ENCODE measurements around the gene FSTL3. TPM values are rescaled to one million over a fixed set of nuclear protein-coding genes. Genes with fewer than 3 reads are reported as not detected.
A peak's percentile ranks its signal among the peaks of the same experiment; 100 is the strongest.
"Not testable (repeated sequence)": the region's sequence is repeated elsewhere in the genome, so short reads cannot be mapped to it uniquely, and the experiment has no call there.

The FSTL3 gene
- polyA plus RNA-seq, 4 donors, result 4.0 to 31.9 (median 17.7) TPM

DNA sequence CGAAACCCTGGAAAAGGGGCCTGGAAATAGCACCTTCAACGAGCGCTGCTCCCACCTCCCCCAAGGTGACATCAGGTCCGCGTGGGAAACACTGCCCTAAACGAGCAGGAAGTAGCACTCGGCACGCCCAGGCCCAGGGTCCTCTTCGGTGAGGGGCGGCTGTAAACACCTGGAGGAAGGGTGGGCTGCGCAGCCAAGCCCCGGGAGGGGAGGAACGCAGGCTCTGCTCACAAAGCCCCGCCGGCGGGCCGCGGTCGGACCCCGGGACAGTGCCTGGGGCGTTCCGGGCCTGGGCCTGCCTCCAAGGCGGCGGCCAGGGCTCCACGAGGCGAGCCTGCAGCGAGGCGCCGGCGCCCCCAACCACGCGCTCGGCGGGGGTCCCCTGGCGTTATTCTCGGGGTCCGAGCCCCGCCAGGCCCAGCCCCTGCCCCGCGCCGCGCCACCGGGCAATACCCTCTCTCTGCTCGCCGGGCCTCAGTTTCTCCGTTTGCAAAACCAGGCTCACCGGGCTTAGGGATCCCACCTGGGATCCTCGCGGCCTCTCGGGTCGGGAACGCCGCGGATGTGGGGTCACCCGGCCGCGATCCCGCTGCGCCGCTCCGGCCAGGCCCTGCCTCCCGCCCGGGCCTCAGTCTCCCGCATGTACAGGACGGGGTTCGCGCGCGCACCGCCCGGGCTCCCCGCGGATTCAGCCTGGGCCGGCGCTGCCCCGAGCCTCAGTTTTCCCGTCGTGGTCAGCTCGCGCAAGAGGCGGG is 13.8 kb upstream of the FSTL3 start:
- Histone ChIP-seq H3K4me3 (ENCODE audit: low read depth in 1 of 3, low read length in 3 of 3) (peak overlapping the region; percentile 64 to 100 (median 95)), H3K27ac (ENCODE audit: low read depth in 1 of 3, low read length in 2 of 3) (peak overlapping the region; percentile 91 to 97 (median 96)), H3K9me3 (ENCODE audit: control insufficient read depth in 2 of 2, insufficient read depth in 1 of 2, low read depth in 1 of 2, low read length in 1 of 2) (peaks cover 0 to 7% of the 10 kb centered on the region in 2 donors), H3K4me1 (ENCODE audit: control insufficient read depth in 3 of 3, insufficient read depth in 2 of 3, low read depth in 1 of 3, low read length in 2 of 3) (peaks cover 10 to 63% (median 15%) of the 10 kb centered on the region in 3 donors), H3K27me3 (ENCODE audit: control insufficient read depth in 3 of 3, insufficient read depth in 3 of 3, low read length in 3 of 3) (no peaks in the 10 kb centered on the region), H3K36me3 (ENCODE audit: control insufficient read depth in 3 of 3, insufficient read depth in 2 of 3, low read depth in 1 of 3, low read length in 3 of 3) (peaks cover 0 to 34% (median 2%) of the 10 kb centered on the region in 3 donors)
- WGBS, 3 donors, result 0 to 1% (median 0%) methylated on average over 64 to 81 of the region's 81 CpGs
- no peak for FAIRE-seq
- DNase-seq, result peak; percentile 80 to 88

DNA sequence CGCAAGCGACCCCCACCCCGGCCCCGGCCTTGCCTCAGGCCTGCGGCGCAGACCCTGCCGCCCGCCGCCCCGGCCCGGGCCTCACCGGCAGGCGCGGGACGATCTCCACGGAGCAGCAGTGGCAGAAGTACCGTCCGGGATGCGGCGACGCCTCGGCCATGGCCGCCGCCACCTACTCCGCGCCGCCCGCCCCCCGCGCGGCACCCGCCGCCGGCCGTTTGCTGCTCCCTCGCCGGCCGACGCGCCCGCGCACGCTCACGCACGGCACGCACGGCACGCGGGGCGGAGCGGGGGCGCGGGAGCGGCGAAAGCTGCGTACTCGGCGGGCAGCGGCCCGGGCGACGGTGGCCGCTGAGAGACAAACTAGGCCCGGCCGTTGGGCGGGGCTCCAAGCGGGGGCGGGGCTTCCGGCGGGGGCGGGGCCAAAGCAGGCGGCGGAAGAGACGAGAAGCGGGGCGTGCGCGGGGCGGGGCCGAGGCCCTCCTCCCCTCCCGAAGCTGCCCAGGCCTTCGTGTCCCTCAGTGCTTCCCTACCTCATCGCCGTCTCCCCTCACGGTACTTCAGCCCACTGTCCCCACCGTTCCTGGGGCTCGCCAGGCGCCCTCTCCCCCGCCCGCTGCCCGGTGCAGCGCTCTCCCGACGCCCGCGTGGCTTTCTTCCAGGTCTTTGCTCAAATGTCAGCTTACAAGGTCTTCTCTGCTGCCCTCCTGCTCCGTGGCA is 13.1 kb upstream of the FSTL3 start, which contains the start of gene RNF126:
Gene RNF126 (minus strand): TSS at position 253 of the 720 bp plus-strand sequence. CDS start 93 bp downstream, at position 160.
- H3K27ac ChIP-seq (ENCODE audit: low read depth in 1 of 3, low read length in 2 of 3), result peak within 1 kb of the TSS; percentile 92 to 97 (median 96)
- FAIRE-seq (no peak), DNase-seq (peak; percentile 89 to 95)
- H3K4me3 ChIP-seq (ENCODE audit: low read depth in 1 of 3, low read length in 3 of 3), result peak within 1 kb of the TSS; percentile 64 to 100 (median 95)
- H3K4me1 ChIP-seq (ENCODE audit: control insufficient read depth in 3 of 3, insufficient read depth in 2 of 3, low read depth in 1 of 3, low read length in 2 of 3), result peaks cover 10 to 56% (median 15%) of the 10 kb centered on the region in 3 donors
- H3K36me3 ChIP-seq (ENCODE audit: control insufficient read depth in 3 of 3, insufficient read depth in 2 of 3, low read depth in 1 of 3, low read length in 3 of 3), result peaks cover 0 to 27% (median 2%) of the 10 kb centered on the region in 3 donors
- WGBS, 3 donors, result 1% methylated on average over 26 to 97 of the region's 97 CpGs
- peaks cover 0 to 12% of the 10 kb centered on the region in 2 donors for H3K9me3 ChIP-seq (ENCODE audit: control insufficient read depth in 2 of 2, insufficient read depth in 1 of 2, low read depth in 1 of 2, low read length in 1 of 2)
- no peaks in the 10 kb centered on the region for H3K27me3 ChIP-seq (ENCODE audit: control insufficient read depth in 3 of 3, insufficient read depth in 3 of 3, low read length in 3 of 3)

DNA sequence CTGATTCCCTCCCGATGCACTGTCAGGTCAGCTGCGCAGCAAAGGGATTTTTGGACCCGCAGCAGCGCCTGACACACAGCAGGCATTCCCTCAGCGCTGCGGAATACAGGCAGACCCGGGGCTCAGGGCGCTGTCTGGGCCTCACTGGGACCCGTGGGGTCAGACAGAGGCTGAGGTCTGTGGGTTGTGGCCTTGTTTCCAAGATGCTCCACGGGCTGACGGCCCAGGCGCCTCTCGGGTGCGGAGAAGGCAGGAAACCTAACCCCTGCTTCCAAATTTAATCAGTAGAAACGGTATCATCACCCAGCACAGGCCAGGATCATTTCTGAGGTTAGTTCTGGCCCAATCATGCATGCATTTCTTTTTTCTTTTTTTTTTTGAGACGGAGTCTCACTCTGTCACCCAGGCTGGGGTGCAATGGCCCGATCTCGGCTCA is 12.5 kb upstream of the FSTL3 start:
- Histone ChIP-seq H3K27ac (ENCODE audit: low read depth in 1 of 3, low read length in 2 of 3) (peak overlapping the region; percentile 81 to 92 (median 92)), H3K4me3 (ENCODE audit: low read depth in 1 of 3, low read length in 3 of 3) (peak overlapping the region; percentile 25 to 59 (median 27)), H3K9me3 (ENCODE audit: control insufficient read depth in 2 of 2, insufficient read depth in 1 of 2, low read depth in 1 of 2, low read length in 1 of 2) (peaks cover 0 to 17% of the 10 kb centered on the region in 2 donors), H3K27me3 (ENCODE audit: control insufficient read depth in 3 of 3, insufficient read depth in 3 of 3, low read length in 3 of 3) (no peaks in the 10 kb centered on the region), H3K4me1 (ENCODE audit: control insufficient read depth in 3 of 3, insufficient read depth in 2 of 3, low read depth in 1 of 3, low read length in 2 of 3) (peaks cover 9 to 50% (median 11%) of the 10 kb centered on the region in 3 donors), H3K36me3 (ENCODE audit: control insufficient read depth in 3 of 3, insufficient read depth in 2 of 3, low read depth in 1 of 3, low read length in 3 of 3) (peaks cover 0 to 21% (median 0%) of the 10 kb centered on the region in 3 donors)
- FAIRE-seq (no peak), DNase-seq (no peak)
- 39 to 60% (median 52%) methylated on average over 18 of the region's 18 CpGs for WGBS, 3 donors

DNA sequence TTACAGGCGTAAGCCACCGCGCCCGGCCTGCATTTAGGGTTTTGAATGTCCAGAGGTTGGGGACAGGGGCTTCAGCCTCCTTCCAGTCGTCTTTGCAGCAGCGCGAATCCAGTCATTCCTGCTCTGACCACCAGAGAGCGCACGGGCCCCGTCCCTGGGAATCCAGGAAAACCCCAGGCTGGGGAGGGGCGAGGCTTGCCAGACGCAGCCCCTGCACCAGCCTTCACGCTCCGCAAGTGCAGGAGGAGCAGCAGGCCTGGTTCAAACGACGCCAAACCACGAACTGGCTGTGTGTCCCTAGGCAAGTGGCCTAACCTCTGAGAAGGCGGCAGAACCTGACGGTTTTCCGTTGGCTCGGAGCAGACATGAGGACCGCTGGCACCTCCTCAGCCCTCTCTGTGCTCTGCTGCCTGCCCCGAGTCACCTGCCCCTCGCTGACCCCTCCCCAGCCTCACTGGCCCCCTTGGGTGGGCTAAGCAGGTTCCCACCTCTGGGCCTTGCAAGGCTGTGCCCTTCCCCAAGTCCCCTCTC is 11.2 kb upstream of the FSTL3 start:
- FAIRE-seq (no peak), DNase-seq (peak; percentile 74 to 87)
- Histone ChIP-seq H3K36me3 (ENCODE audit: control insufficient read depth in 3 of 3, insufficient read depth in 2 of 3, low read depth in 1 of 3, low read length in 3 of 3) (peaks cover 0 to 8% (median 0%) of the 10 kb centered on the region in 3 donors), H3K4me3 (ENCODE audit: low read depth in 1 of 3, low read length in 3 of 3) (no peak overlapping the region), H3K27me3 (ENCODE audit: control insufficient read depth in 3 of 3, insufficient read depth in 3 of 3, low read length in 3 of 3) (no peaks in the 10 kb centered on the region), H3K4me1 (ENCODE audit: control insufficient read depth in 3 of 3, insufficient read depth in 2 of 3, low read depth in 1 of 3, low read length in 2 of 3) (peaks cover under 1 to 37% (median 3%) of the 10 kb centered on the region in 3 donors), H3K27ac (ENCODE audit: low read depth in 1 of 3, low read length in 2 of 3) (no peak overlapping the region), H3K9me3 (ENCODE audit: control insufficient read depth in 2 of 2, insufficient read depth in 1 of 2, low read depth in 1 of 2, low read length in 1 of 2) (peaks cover 0 to 23% of the 10 kb centered on the region in 2 donors)
- 5 to 12% (median 7%) methylated on average over 24 of the region's 24 CpGs for WGBS, 3 donors

DNA sequence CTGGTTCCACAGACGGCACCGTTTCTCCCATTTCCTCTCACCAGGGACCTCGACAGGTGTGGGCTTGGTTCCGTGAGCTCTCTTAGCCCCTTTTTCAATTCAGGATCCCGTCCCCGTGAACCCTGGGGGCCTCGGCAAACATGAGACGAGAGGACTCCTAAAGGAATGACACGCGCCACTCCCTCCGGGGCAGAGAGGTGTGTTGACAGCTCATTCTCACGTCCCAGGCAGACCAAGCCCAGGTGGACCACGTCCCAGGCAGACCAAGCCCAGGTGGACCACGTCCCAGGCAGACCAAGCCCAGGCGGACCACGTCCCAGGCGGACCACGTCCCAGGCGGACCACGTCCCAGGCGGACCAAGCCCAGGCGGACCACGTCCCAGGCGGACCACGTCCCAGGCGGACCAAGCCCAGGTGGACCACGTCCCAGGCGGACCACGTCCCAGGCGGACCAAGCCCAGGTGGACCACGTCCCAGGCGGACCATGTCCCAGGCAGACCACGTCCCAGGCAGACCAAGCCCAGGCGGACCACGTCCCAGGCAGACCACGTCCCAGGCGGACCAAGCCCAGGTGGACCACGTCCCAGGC is 9.1 kb upstream of the FSTL3 start:
- not testable (repeated sequence) for H3K4me3 ChIP-seq (ENCODE audit: low read depth in 1 of 3, low read length in 3 of 3); DNase-seq; H3K36me3 ChIP-seq (ENCODE audit: control insufficient read depth in 3 of 3, insufficient read depth in 2 of 3, low read depth in 1 of 3, low read length in 3 of 3); H3K27ac ChIP-seq (ENCODE audit: low read depth in 1 of 3, low read length in 2 of 3); H3K27me3 ChIP-seq (ENCODE audit: control insufficient read depth in 3 of 3, insufficient read depth in 3 of 3, low read length in 3 of 3); FAIRE-seq
- peaks cover 0 to 18% (median 0%) of the 10 kb centered on the region in 3 donors for H3K4me1 ChIP-seq (ENCODE audit: control insufficient read depth in 3 of 3, insufficient read depth in 2 of 3, low read depth in 1 of 3, low read length in 2 of 3)
- peaks cover 0 to 23% of the 10 kb centered on the region in 2 donors for H3K9me3 ChIP-seq (ENCODE audit: control insufficient read depth in 2 of 2, insufficient read depth in 1 of 2, low read depth in 1 of 2, low read length in 1 of 2)
- 79 to 91% (median 87%) methylated on average over 23 to 38 of the region's 38 CpGs for WGBS, 3 donors

DNA sequence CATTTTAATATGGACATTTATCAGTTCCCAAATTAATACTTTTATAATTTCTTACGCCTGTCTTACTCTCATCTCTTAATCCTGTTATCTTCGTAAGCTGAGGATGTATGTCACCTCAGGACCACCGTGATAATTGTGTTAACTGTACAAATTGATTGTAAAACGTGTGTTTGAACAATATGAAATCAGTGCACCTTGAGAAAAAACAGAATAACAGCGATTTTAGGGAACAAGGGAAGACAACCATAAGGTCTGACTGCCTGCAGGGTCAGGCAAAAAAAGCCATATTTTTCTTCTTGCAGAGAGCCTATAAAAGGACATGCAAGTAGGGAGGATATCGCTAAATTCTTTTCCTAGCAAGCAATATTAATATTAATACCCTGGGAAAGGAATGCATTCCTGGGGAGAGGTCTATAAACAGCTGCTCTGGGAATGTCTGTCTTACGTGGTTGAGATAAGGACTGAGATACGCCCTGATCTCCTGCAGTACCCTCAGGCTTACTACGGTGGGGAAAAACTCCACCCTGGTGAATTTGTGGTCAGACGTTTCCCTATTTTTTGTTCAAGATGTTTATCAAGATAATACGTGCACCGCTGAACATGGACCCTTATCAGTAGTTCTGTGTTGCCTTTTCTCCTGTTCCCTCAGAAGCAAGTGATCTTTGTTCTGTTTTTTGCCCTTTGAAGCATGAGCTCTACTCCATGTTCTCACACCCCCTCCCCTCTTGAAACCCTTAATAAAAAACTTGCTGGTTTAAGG is 7.3 kb upstream of the FSTL3 start:
- not testable (repeated sequence) for FAIRE-seq
- 40 to 52% (median 42%) methylated on average over 12 of the region's 12 CpGs for WGBS, 3 donors

DNA sequence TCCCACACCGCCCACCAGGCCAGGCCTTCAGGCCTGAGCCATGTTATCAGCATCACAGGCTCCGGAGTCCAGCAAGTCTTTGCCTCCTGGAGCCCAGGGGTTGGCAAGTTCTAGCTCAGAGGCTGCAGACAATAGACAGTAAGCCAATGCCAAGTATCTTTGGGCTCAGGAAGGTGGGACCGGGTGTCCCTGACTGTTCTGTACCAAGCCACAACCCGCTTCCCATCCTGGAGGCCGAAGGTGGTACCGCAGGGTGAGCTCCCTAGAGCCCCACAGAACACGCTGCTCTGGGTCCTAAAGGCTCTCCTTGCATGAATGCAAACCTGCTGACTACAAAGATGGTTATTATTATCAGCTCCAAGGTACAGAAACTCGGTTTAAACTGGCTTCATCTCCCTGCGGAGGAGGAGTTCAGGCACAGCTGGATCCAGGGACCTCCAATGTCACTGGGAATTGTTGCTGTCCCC is 5.5 kb upstream of the FSTL3 start:
- no peaks in the 10 kb centered on the region for H3K36me3 ChIP-seq (ENCODE audit: control insufficient read depth in 3 of 3, insufficient read depth in 2 of 3, low read depth in 1 of 3, low read length in 3 of 3)
- H3K27me3 ChIP-seq (ENCODE audit: control insufficient read depth in 3 of 3, insufficient read depth in 3 of 3, low read length in 3 of 3), result peaks cover 0 to 3% (median 0%) of the 10 kb centered on the region in 3 donors
- 67 to 76% (median 70%) methylated on average over 9 of the region's 9 CpGs for WGBS, 3 donors
- H3K4me3 ChIP-seq (ENCODE audit: low read depth in 1 of 3, low read length in 3 of 3), result no peak overlapping the region
- H3K27ac ChIP-seq (ENCODE audit: low read depth in 1 of 3, low read length in 2 of 3), result no peak overlapping the region
- H3K9me3 ChIP-seq (ENCODE audit: control insufficient read depth in 2 of 2, insufficient read depth in 1 of 2, low read depth in 1 of 2, low read length in 1 of 2), result peaks cover 0 to 23% of the 10 kb centered on the region in 2 donors
- no peak for DNase-seq
- peaks cover 0 to 10% (median 0%) of the 10 kb centered on the region in 3 donors for H3K4me1 ChIP-seq (ENCODE audit: control insufficient read depth in 3 of 3, insufficient read depth in 2 of 3, low read depth in 1 of 3, low read length in 2 of 3)
- no peak for FAIRE-seq

More for the DNA sequence above, 7.3 kb upstream of the FSTL3 start:
- H3K4me1 ChIP-seq (ENCODE audit: control insufficient read depth in 3 of 3, insufficient read depth in 2 of 3, low read depth in 1 of 3, low read length in 2 of 3), result peaks cover 0 to 12% (median 0%) of the 10 kb centered on the region in 3 donors
- H3K4me3 ChIP-seq (ENCODE audit: low read depth in 1 of 3, low read length in 3 of 3); H3K27ac ChIP-seq (ENCODE audit: low read depth in 1 of 3, low read length in 2 of 3); DNase-seq; H3K27me3 ChIP-seq (ENCODE audit: control insufficient read depth in 3 of 3, insufficient read depth in 3 of 3, low read length in 3 of 3); H3K36me3 ChIP-seq (ENCODE audit: control insufficient read depth in 3 of 3, insufficient read depth in 2 of 3, low read depth in 1 of 3, low read length in 3 of 3): not testable (repeated sequence)
- H3K9me3 ChIP-seq (ENCODE audit: control insufficient read depth in 2 of 2, insufficient read depth in 1 of 2, low read depth in 1 of 2, low read length in 1 of 2), result peaks cover 0 to 23% of the 10 kb centered on the region in 2 donors

Data from small intestine (tissue), 7 donors.